H1 (cell line): ENCODE measurements around the gene C15orf40. TPM values are rescaled to one million over a fixed set of nuclear protein-coding genes. Genes with fewer than 3 reads are reported as not detected.

Experiments
- CTCF ChIA-PET: fragments of 300-600 bp; sonication (Branson Sonifier 250); formaldehyde crosslinking; loops from one replicate; lab custom pipeline; 2021; ENCODE audit not compliant: partially characterized antibody; lab: Charles Lee
- POLR2A ChIA-PET: fragments of 300-600 bp; sonication (Branson Sonifier 250); formaldehyde crosslinking; loops from one replicate; lab custom pipeline; 2021; ENCODE audit warnings: inconsistent platforms; ENCODE audit not compliant: partially characterized antibody; lab: Charles Lee
- DNase-seq, 2 experiments: peaks; one replicate each; pipeline versions ENCODE4 v3.0.0 to v3.0.0-alpha.2; 2010 to 2022; ENCODE audit warnings: low spot score in 2 of 2, low read depth in 1 of 2, mixed read lengths in 1 of 2
- FAIRE-seq: peaks from 2 replicates; lab custom pipeline; 2011; peaks lifted over from hg19 to GRCh38; lab: Jason Lieb, UNC
- H2AFZ ChIP-seq: 2 replicates; pipeline ENCODE4 v1.8.1; 2012; ENCODE audit warnings: low read length, inconsistent platforms
- H2AK5ac ChIP-seq: 2 replicates; pipeline ENCODE4 v1.6.1; 2013; ENCODE audit warnings: low read depth, low read length
- H2BK120ac ChIP-seq: replicated peaks from 2 replicates; pipeline ENCODE3; 2013; ENCODE audit warnings: low read depth, low read length, inconsistent platforms
- H2BK12ac ChIP-seq: 2 replicates; pipeline ENCODE4 v1.6.1; 2013; ENCODE audit warnings: low read depth, low read length
- H2BK15ac ChIP-seq: 2 replicates; pipeline ENCODE4 v1.6.1; 2013; ENCODE audit warnings: low read length
- H2BK20ac ChIP-seq: 2 replicates; pipeline ENCODE4 v1.6.1; 2013; ENCODE audit warnings: low read length
- H2BK5ac ChIP-seq: 2 replicates; pipeline ENCODE4 v1.6.1; 2013; ENCODE audit warnings: low read depth, low read length
- H3K14ac ChIP-seq: 2 replicates; pipeline ENCODE4 v1.6.1; 2013; ENCODE audit warnings: inconsistent platforms; ENCODE audit not compliant: insufficient read length
- H3K18ac ChIP-seq: 2 replicates; pipeline ENCODE4 v1.6.1; 2013; ENCODE audit warnings: low read length; ENCODE audit errors: extremely low read depth
- H3K23ac ChIP-seq: 2 replicates; pipeline ENCODE4 v1.6.1; 2013; ENCODE audit warnings: inconsistent platforms; ENCODE audit not compliant: insufficient read length
- H3K23me2 ChIP-seq: 2 replicates; pipeline ENCODE4 v1.6.1; 2013; ENCODE audit warnings: low read depth, low read length
- H3K27ac ChIP-seq: 2 replicates; pipeline ENCODE4 v1.6.1; 2011; ENCODE audit warnings: low read depth, low read length, inconsistent platforms
- H3K27me3 ChIP-seq, 4 experiments: replicated peaks in 1 of 4; 1 replicate in 1 of 4; 2 replicates in 3 of 4; pipeline versions ENCODE4 v1.6.1 to v1.8.1; 2011 to 2013; ENCODE audit warnings: low read length in 3 of 4, mild to moderate bottlenecking in 3 of 4, inconsistent platforms in 2 of 4, mixed read lengths in 2 of 4, moderate library complexity in 1 of 4; ENCODE audit not compliant: control insufficient read depth in 3 of 4, insufficient read depth in 3 of 4; ENCODE audit errors: extremely low read depth in 1 of 4
- H3K36me3 ChIP-seq, 4 experiments: 2 replicates each; pipeline versions ENCODE4 v1.6.1 to v1.8.1; 2011 to 2013; ENCODE audit warnings: mild to moderate bottlenecking in 4 of 4, low read length in 3 of 4, moderate library complexity in 2 of 4, control low read depth in 1 of 4, inconsistent platforms in 1 of 4; ENCODE audit not compliant: insufficient read depth in 4 of 4, control insufficient read depth in 2 of 4
- H3K4ac ChIP-seq: replicated peaks from 2 replicates; pipeline ENCODE3; 2013; ENCODE audit warnings: low read length, low read depth, mixed read lengths, inconsistent platforms; ENCODE audit not compliant: insufficient read length
- H3K4me1 ChIP-seq, 4 experiments: replicated peaks in 1 of 4; 1 replicate in 1 of 4; 2 replicates in 3 of 4; pipeline versions ENCODE4 v1.6.1 to v1.8.1; 2011 to 2013; ENCODE audit warnings: low read length in 3 of 4, inconsistent platforms in 2 of 4, mixed read lengths in 1 of 4; ENCODE audit not compliant: insufficient read depth in 4 of 4, control insufficient read depth in 3 of 4
- H3K4me2 ChIP-seq, 2 experiments: 2 replicates each; pipeline versions ENCODE4 v1.6.1 to v1.8.1; 2011 to 2013; ENCODE audit warnings: low read depth in 2 of 2, low read length in 2 of 2, control low read depth in 1 of 2, inconsistent platforms in 1 of 2, mild to moderate bottlenecking in 1 of 2; ENCODE audit not compliant: insufficient read depth in 1 of 2
- H3K4me3 ChIP-seq, 4 experiments: fragments of 200-600, 300-600 bp in 1 of 4; sonication (generic), shearing (Covaris generic), sonication (Bioruptor Twin) in 1 of 4; 2 replicates each; pipeline versions ENCODE4 v1.5.1 to v1.8.1; 2011 to 2016; ENCODE audit warnings: low read length in 4 of 4, low read depth in 3 of 4, control low read depth in 2 of 4, inconsistent platforms in 2 of 4, mild to moderate bottlenecking in 2 of 4, mixed read lengths in 1 of 4, moderate library complexity in 1 of 4; ENCODE audit not compliant: insufficient read depth in 2 of 4; ENCODE audit errors: extremely low read depth in 1 of 4
- H3K56ac ChIP-seq: replicated peaks from 2 replicates; pipeline ENCODE3; 2013; ENCODE audit warnings: low read depth, mild to moderate bottlenecking, mixed read lengths, low read length, inconsistent platforms; ENCODE audit not compliant: insufficient read length
- H3K79me1 ChIP-seq: 2 replicates; pipeline ENCODE4 v1.6.1; 2013; ENCODE audit warnings: low read depth, low read length, control low read depth
- H3K79me2 ChIP-seq, 2 experiments: 2 replicates each; pipeline versions ENCODE4 v1.6.1 to v1.8.1; 2012 to 2013; ENCODE audit warnings: low read length in 2 of 2, mild to moderate bottlenecking in 2 of 2, inconsistent platforms in 1 of 2; ENCODE audit not compliant: insufficient read depth in 2 of 2, control insufficient read depth in 1 of 2
- H3K9ac ChIP-seq, 4 experiments: replicated peaks in 1 of 4; 1 replicate in 1 of 4; 2 replicates in 3 of 4; pipeline versions ENCODE4 v1.6.1 to v1.8.1; 2011 to 2013; ENCODE audit warnings: low read depth in 3 of 4, low read length in 3 of 4, control low read depth in 2 of 4, mild to moderate bottlenecking in 2 of 4, moderate library complexity in 2 of 4, inconsistent platforms in 1 of 4; ENCODE audit errors: extremely low read depth in 1 of 4
- H3K9me3 ChIP-seq, 2 experiments: 2 replicates each; pipeline versions ENCODE4 v1.6.1 to v1.8.1; 2012 to 2013; ENCODE audit warnings: mild to moderate bottlenecking in 2 of 2, moderate library complexity in 2 of 2, control low read depth in 1 of 2, inconsistent platforms in 1 of 2, low read depth in 1 of 2, low read length in 1 of 2, mixed read lengths in 1 of 2; ENCODE audit not compliant: insufficient read depth in 2 of 2
- H4K20me1 ChIP-seq, 2 experiments: replicated peaks in 1 of 2; 2 replicates each; pipeline versions ENCODE3 to v1.8.1; 2011 to 2013; ENCODE audit warnings: inconsistent platforms in 2 of 2, low read length in 2 of 2, mild to moderate bottlenecking in 1 of 2; ENCODE audit not compliant: insufficient read depth in 2 of 2, control insufficient read depth in 1 of 2
- H4K5ac ChIP-seq: 2 replicates; pipeline ENCODE4 v1.6.1; 2013; ENCODE audit warnings: low read length, low read depth, mixed read lengths, inconsistent platforms; ENCODE audit not compliant: insufficient read length
- H4K8ac ChIP-seq: 2 replicates; pipeline ENCODE4 v1.8.0; 2013; ENCODE audit warnings: mild to moderate bottlenecking, moderate library complexity, low read length, inconsistent platforms; ENCODE audit not compliant: insufficient read depth; ENCODE audit errors: extremely low read depth
- H4K91ac ChIP-seq: replicated peaks from 2 replicates; pipeline ENCODE3; 2013; ENCODE audit warnings: low read length, mixed read lengths, inconsistent platforms; ENCODE audit not compliant: insufficient read length
- BACH1 ChIP-seq: IDR thresholded peaks from 2 replicates; pipeline ENCODE4 v1.6.1; 2012; ENCODE audit warnings: low read length, improper control_type of control experiment
- CEBPB ChIP-seq: IDR thresholded peaks from 2 replicates; pipeline ENCODE4 v1.6.1; 2012; ENCODE audit warnings: low read depth, low read length
- EP300 ChIP-seq, 2 experiments: IDR thresholded peaks; 1 replicate in 1 of 2; 2 replicates in 1 of 2; pipeline ENCODE4 v1.6.1; 2011 to 2012; ENCODE audit warnings: low read depth in 2 of 2, low read length in 2 of 2, mild to moderate bottlenecking in 2 of 2, borderline replicate concordance in 1 of 2, inconsistent platforms in 1 of 2, moderate library complexity in 1 of 2
- GABPA ChIP-seq: IDR thresholded peaks from 2 replicates; pipeline ENCODE4 v1.6.1; 2011; ENCODE audit warnings: mild to moderate bottlenecking, low read length, moderate library complexity, borderline replicate concordance; ENCODE audit not compliant: insufficient read depth
- GTF2F1 ChIP-seq: IDR thresholded peaks from 2 replicates; pipeline ENCODE4 v1.6.1; 2012; ENCODE audit warnings: low read depth, low read length, improper control_type of control experiment, borderline replicate concordance
- RFX5 ChIP-seq: IDR thresholded peaks from 2 replicates; pipeline ENCODE4 v1.6.1; 2011; ENCODE audit warnings: low read depth, low read length, improper control_type of control experiment, borderline replicate concordance
- SIN3A ChIP-seq, 2 experiments: IDR thresholded peaks in 1 of 2; conservative IDR thresholded peaks in 1 of 2; 2 replicates each; pipeline ENCODE4 v1.6.1; 2011 to 2012; ENCODE audit warnings: low read length in 2 of 2, improper control_type of control experiment in 1 of 2, low read depth in 1 of 2, mild to moderate bottlenecking in 1 of 2
- SP4 ChIP-seq: IDR thresholded peaks from 2 replicates; pipeline ENCODE4 v1.6.1; 2012; ENCODE audit warnings: low read length, inconsistent platforms
- TAF7 ChIP-seq: optimal IDR thresholded peaks from 2 replicates; pipeline ENCODE3; 2011; ENCODE audit warnings: low read depth, mild to moderate bottlenecking, inconsistent platforms, low read length, moderate library complexity, borderline replicate concordance
- TEAD4 ChIP-seq: IDR thresholded peaks from 2 replicates; pipeline ENCODE4 v1.6.1; 2012; ENCODE audit warnings: low read depth, low read length, inconsistent platforms, mixed read lengths
- ZNF274 ChIP-seq: IDR thresholded peaks from 2 replicates; pipeline ENCODE4 v1.7.0; 2012; ENCODE audit warnings: low read length, borderline replicate concordance; ENCODE audit errors: extremely low read depth
- WGBS, 2 experiments: shearing (Covaris generic) in 1 of 2; methylation state at CpG; one replicate each; pipeline versions ENCODE4 v1.1.6 to v1.1.7; 2013 to 2015; ENCODE audit warnings: low lambda C conversion rate in 2 of 2, mixed read lengths in 2 of 2, inconsistent platforms in 1 of 2, low coverage in 1 of 2, missing lambda C conversion rate in 1 of 2; ENCODE audit not compliant: insufficient replicate concordance in 2 of 2, insufficient coverage in 1 of 2, insufficient read length in 1 of 2; ENCODE audit errors: extremely low coverage in 1 of 2, missing lambda C conversion rate in 1 of 2; 5-methylcytosine and 5-hydroxymethylcytosine counted together
- polyA plus RNA-seq, 7 experiments: library from polyadenylated mRNA; depleted of rRNA in 3 of 7; stranded (reverse) in 5 of 7; unstranded in 2 of 7; fragments of >200 nt in 5 of 7; fragments of 200-250 nt in 2 of 7; gene quantifications; 1 replicate in 5 of 7; 2 replicates in 1 of 7; 4 replicates in 1 of 7; pipeline versions ENCODE4 v1.2.1 to v1.2.3, GENCODE V29; 2011 to 2013; ENCODE audit warnings: missing spikeins in 2 of 7, mixed read lengths in 2 of 7
- total RNA-seq: library from RNA; stranded (reverse); fragmentation: NEBNext Ultra II Directional; extraction: Animal tissue kit (Norgen Biotek cat#: 25700); gene quantifications from 2 replicates; pipeline ENCODE4 v1.2.1, GENCODE V29; 2021
- TF ChIP-seq, protein P1 (sequence below): IDR thresholded peaks from 2 replicates; pipeline ENCODE4 v1.6.1; 2012; ENCODE audit warnings: low read length, inconsistent platforms

C15orf40 gene
- total and polyA plus RNA-seq, 2 of the 8 experiments (the other 6 are each of a cell fraction or from before 2014, with no cell fraction given): 10.7 TPM

- Histone ChIP-seq H3K79me2 (no peaks in the 10 kb centered on the region), H3K36me3 (no peaks in the 10 kb centered on the region), H3K4me2 (no peak overlapping the region), H4K20me1 (peaks cover 0 to 3% of the 10 kb centered on the region in 2 experiments), H2AFZ (no peak overlapping the region), H3K79me1 (no peaks in the 10 kb centered on the region), H3K56ac (no peak overlapping the region), H3K23ac (no peak overlapping the region), H2BK120ac (no peak overlapping the region), H4K91ac (no peak overlapping the region), H3K23me2 (no peaks in the 10 kb centered on the region), H3K4me1 (no peaks in the 10 kb centered on the region), H2BK12ac (no peak overlapping the region), H3K18ac (no peak overlapping the region), H3K27ac (no peak overlapping the region), H3K4ac (no peak overlapping the region), H2AK5ac (no peak overlapping the region), H3K4me3 (no peak overlapping the region), H2BK20ac (no peak overlapping the region), H3K27me3 (no peaks in the 10 kb centered on the region), H3K14ac (no peak overlapping the region), H2BK5ac (no peak overlapping the region), H3K9me3 (no peaks in the 10 kb centered on the region), H2BK15ac (no peak overlapping the region), H4K5ac (no peak overlapping the region), H4K8ac (no peak overlapping the region), H3K9ac (no peak overlapping the region)
- no peak for DNase-seq
- ChIA-PET CTCF (interaction anchor here (2.4 kb wide), 1 partner anchor 16 kb away, joined by 13 read pairs; no protein-coding TSS in a partner anchor), POLR2A (interaction anchor here (0.6 kb wide), 1 partner anchor 20 kb away, joined by 3 read pairs; no protein-coding TSS in a partner anchor)
- FAIRE-seq: no peak
- WGBS, 2 experiments: 96% methylated on average over 1 of the region's 1 CpG; no CpG with 5 or more reads in 1 of the 2 experiments
- TF ChIP-seq, protein P1, sequence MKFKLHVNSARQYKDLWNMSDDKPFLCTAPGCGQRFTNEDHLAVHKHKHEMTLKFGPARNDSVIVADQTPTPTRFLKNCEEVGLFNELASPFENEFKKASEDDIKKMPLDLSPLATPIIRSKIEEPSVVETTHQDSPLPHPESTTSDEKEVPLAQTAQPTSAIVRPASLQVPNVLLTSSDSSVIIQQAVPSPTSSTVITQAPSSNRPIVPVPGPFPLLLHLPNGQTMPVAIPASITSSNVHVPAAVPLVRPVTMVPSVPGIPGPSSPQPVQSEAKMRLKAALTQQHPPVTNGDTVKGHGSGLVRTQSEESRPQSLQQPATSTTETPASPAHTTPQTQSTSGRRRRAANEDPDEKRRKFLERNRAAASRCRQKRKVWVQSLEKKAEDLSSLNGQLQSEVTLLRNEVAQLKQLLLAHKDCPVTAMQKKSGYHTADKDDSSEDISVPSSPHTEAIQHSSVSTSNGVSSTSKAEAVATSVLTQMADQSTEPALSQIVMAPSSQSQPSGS: no peak
- TF ChIP-seq SIN3A (conservative IDR thresholded peaks at IDR 0.05 in 1 of 2, IDR thresholded peaks at IDR 0.05 in 1 of 2; ENCODE audit: low read depth in 1 of 2, low read length in 2 of 2) (no peak), GABPA (no peak), BACH1 (no peak), TAF7 (no peak), TEAD4 (no peak), RFX5 (no peak), EP300 (IDR thresholded peaks at IDR 0.05; ENCODE audit: borderline replicate concordance in 1 of 2, low read depth in 2 of 2, low read length in 2 of 2) (no peak), SP4 (no peak), GTF2F1 (no peak), ZNF274 (no peak), CEBPB (no peak)
These were observed 38.4 kb downstream of the C15orf40 start for GRCh38 chr15:82972990-82973389.
